Trophoblast cell (in vitro differentiated cells and primary cell): ENCODE results near the gene FLYWCH1.
"Not testable (repeated sequence)": the region's sequence is repeated elsewhere in the genome, so short reads cannot be mapped to it uniquely, and the experiment has no call there.

Source experiments
- DNase-seq, 2 donors: peaks; one replicate each; pipeline ENCODE4 v3.0.0-alpha.2; 2016
- H2AFZ ChIP-seq: 2 replicates; pipeline ENCODE4 v1.6.1; 2013; ENCODE audit warnings: low read length, moderate library complexity, mild to moderate bottlenecking; ENCODE audit not compliant: insufficient read depth, poor library complexity
- H2AK5ac ChIP-seq: 2 replicates; pipeline ENCODE4 v1.6.1; 2013; ENCODE audit warnings: mild to moderate bottlenecking, low read length
- H2BK120ac ChIP-seq: 2 replicates; pipeline ENCODE4 v1.6.1; 2013; ENCODE audit warnings: low read length, mild to moderate bottlenecking, moderate library complexity; ENCODE audit not compliant: insufficient read depth, poor library complexity
- H2BK12ac ChIP-seq: 2 replicates; pipeline ENCODE4 v1.6.1; 2013; ENCODE audit warnings: mild to moderate bottlenecking, low read length, moderate library complexity
- H2BK5ac ChIP-seq: 2 replicates; pipeline ENCODE4 v1.6.1; 2013; ENCODE audit warnings: low read length, low read depth, moderate library complexity, mild to moderate bottlenecking; ENCODE audit not compliant: poor library complexity
- H3K14ac ChIP-seq: 2 replicates; pipeline ENCODE4 v1.6.1; 2013; ENCODE audit warnings: mild to moderate bottlenecking, low read length
- H3K18ac ChIP-seq: 2 replicates; pipeline ENCODE4 v1.6.1; 2013; ENCODE audit warnings: mild to moderate bottlenecking, low read length
- H3K23ac ChIP-seq: 2 replicates; pipeline ENCODE4 v1.6.1; 2013; ENCODE audit warnings: low read length
- H3K27ac ChIP-seq: 2 replicates; pipeline ENCODE4 v1.5.1; 2013; ENCODE audit warnings: low read depth, mild to moderate bottlenecking, inconsistent platforms, low read length, moderate library complexity
- H3K27me3 ChIP-seq: 2 replicates; pipeline ENCODE4 v1.6.1; 2013; ENCODE audit warnings: inconsistent platforms, mild to moderate bottlenecking, low read length, moderate library complexity; ENCODE audit not compliant: insufficient read depth
- H3K36me3 ChIP-seq, 2 experiments: 1 replicate in 1 of 2; 2 replicates in 1 of 2; pipeline ENCODE4 v1.6.1; 2013; ENCODE audit warnings: low read length in 2 of 2, mild to moderate bottlenecking in 2 of 2, moderate library complexity in 1 of 2; ENCODE audit not compliant: insufficient read depth in 2 of 2, control insufficient read depth in 1 of 2
- H3K4ac ChIP-seq: 2 replicates; pipeline ENCODE4 v1.6.1; 2013; ENCODE audit warnings: low read depth, mild to moderate bottlenecking, low read length, moderate library complexity
- H3K4me1 ChIP-seq, 2 experiments: 1 replicate in 1 of 2; 2 replicates in 1 of 2; pipeline ENCODE4 v1.6.1; 2013; ENCODE audit warnings: low read length in 2 of 2, mild to moderate bottlenecking in 2 of 2, moderate library complexity in 1 of 2; ENCODE audit not compliant: insufficient read depth in 2 of 2, control insufficient read depth in 1 of 2
- H3K4me2 ChIP-seq: 2 replicates; pipeline ENCODE4 v1.6.1; 2013; ENCODE audit warnings: inconsistent platforms, mild to moderate bottlenecking, low read length, moderate library complexity
- H3K4me3 ChIP-seq: 2 replicates; pipeline ENCODE4 v1.5.1; 2013; ENCODE audit warnings: mild to moderate bottlenecking, low read depth, low read length, inconsistent platforms
- H3K79me1 ChIP-seq: one replicate; pipeline ENCODE4 v1.6.1; 2013; ENCODE audit warnings: low read length
- H3K79me2 ChIP-seq: 2 replicates; pipeline ENCODE4 v1.6.1; 2013; ENCODE audit warnings: low read length, mild to moderate bottlenecking; ENCODE audit not compliant: control insufficient read depth, insufficient read depth, poor library complexity
- H3K9ac ChIP-seq: 2 replicates; pipeline ENCODE4 v1.6.1; 2013; ENCODE audit warnings: mild to moderate bottlenecking, low read length
- H3K9me3 ChIP-seq: 2 replicates; pipeline ENCODE4 v1.6.1; 2013; ENCODE audit warnings: low read depth, mild to moderate bottlenecking, control low read depth, inconsistent platforms, low read length; ENCODE audit not compliant: insufficient read depth
- H4K12ac ChIP-seq: 2 replicates; pipeline ENCODE4 v1.6.1; 2013; ENCODE audit warnings: low read depth, mild to moderate bottlenecking, low read length, moderate library complexity
- H4K8ac ChIP-seq: 2 replicates; pipeline ENCODE4 v1.6.1; 2013; ENCODE audit warnings: low read depth, mild to moderate bottlenecking, low read length, moderate library complexity
- H4K91ac ChIP-seq: one replicate; pipeline ENCODE4 v1.6.1; 2013; ENCODE audit warnings: low read depth, mild to moderate bottlenecking, low read length, moderate library complexity
- WGBS: extraction: QIAGEN DNeasy Blood & Tissue Kit; methylation state at CpG from one replicate; pipeline ENCODE4 v1.1.7; 2013; ENCODE audit warnings: missing lambda C conversion rate; ENCODE audit not compliant: insufficient read length, insufficient coverage; ENCODE audit errors: extremely low coverage; 5-methylcytosine and 5-hydroxymethylcytosine counted together

The FLYWCH1 gene

DNA sequence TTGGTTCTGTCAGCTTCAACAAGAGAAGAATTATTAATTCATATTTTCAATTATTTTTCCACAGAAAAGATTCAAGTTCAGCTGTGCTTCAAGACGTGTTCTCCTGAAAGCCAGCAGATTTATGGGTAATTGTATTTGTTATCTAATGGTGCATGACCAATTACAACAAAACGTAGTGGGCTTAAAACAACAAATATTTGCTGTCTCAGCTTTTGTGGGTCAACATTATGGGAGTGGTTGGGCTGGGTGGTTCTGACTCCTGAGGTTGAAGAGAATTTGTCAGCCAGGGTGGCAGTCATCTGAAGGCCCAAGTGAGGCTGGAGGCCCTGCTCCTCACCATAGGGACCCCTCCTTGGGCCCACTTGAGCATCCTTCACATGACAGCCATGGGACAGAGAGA is 28.2 kb downstream of the FLYWCH1 start:
- Histone ChIP-seq H3K4ac (no peak overlapping the region), H3K18ac (no peak overlapping the region), H4K91ac (no peak overlapping the region), H2AFZ (no peak overlapping the region), H2AK5ac (no peak overlapping the region), H3K27me3 (no peaks in the 10 kb centered on the region), H3K4me1 (no peaks in the 10 kb centered on the region), H2BK5ac (no peak overlapping the region), H3K9ac (no peak overlapping the region), H4K8ac (no peak overlapping the region), H3K79me1 (no peaks in the 10 kb centered on the region), H3K23ac (no peak overlapping the region), H3K14ac (no peak overlapping the region), H3K79me2 (no peaks in the 10 kb centered on the region), H3K9me3 (no peaks in the 10 kb centered on the region), H2BK12ac (no peak overlapping the region), H3K36me3 (peaks cover 36 to 40% of the 10 kb centered on the region in 2 experiments), H3K27ac (no peak overlapping the region), H3K4me2 (no peak overlapping the region), H3K4me3 (no peak overlapping the region), H2BK120ac (no peak overlapping the region), H4K12ac (no peak overlapping the region)
- DNase-seq = no peak
- WGBS = no CpG with 5 or more reads among the region's 2 CpGs

- Histone ChIP-seq H3K27me3 (no peaks in the 10 kb centered on the region), H2BK12ac (no peak overlapping the region), H4K91ac (no peak overlapping the region), H2AK5ac (no peak overlapping the region), H3K9ac (no peak overlapping the region), H3K4ac (no peak overlapping the region), H3K18ac (no peak overlapping the region), H4K12ac (no peak overlapping the region), H2BK120ac (no peak overlapping the region), H3K27ac (no peak overlapping the region), H3K36me3 (peaks cover 25 to 31% of the 10 kb centered on the region in 2 experiments), H4K8ac (no peak overlapping the region), H3K79me1 (no peaks in the 10 kb centered on the region), H3K4me3 (no peak overlapping the region), H3K23ac (no peak overlapping the region), H3K4me2 (no peak overlapping the region), H2AFZ (no peak overlapping the region), H2BK5ac (no peak overlapping the region), H3K9me3 (no peaks in the 10 kb centered on the region), H3K79me2 (no peaks in the 10 kb centered on the region), H3K14ac (no peak overlapping the region), H3K4me1 (no peaks in the 10 kb centered on the region)
- DNase-seq = no peak
- no CpG with 5 or more reads among the region's 4 CpGs for WGBS
Measured at GRCh38 chr16:2942045-2942444, 30.3 kb downstream of the FLYWCH1 start.

GRCh38 chr16:2943716-2944115 is 32.0 kb downstream of the FLYWCH1 start:
- H3K27me3 ChIP-seq, H3K79me2 ChIP-seq, H2BK5ac ChIP-seq, H3K4me2 ChIP-seq, DNase-seq, H2BK12ac ChIP-seq, H3K23ac ChIP-seq, H3K9me3 ChIP-seq, H4K91ac ChIP-seq, H3K4me3 ChIP-seq, H3K4ac ChIP-seq, H4K12ac ChIP-seq, H2BK120ac ChIP-seq, H3K18ac ChIP-seq, H3K9ac ChIP-seq, H3K79me1 ChIP-seq, H4K8ac ChIP-seq, H2AK5ac ChIP-seq, H3K27ac ChIP-seq, H3K4me1 ChIP-seq, H2AFZ ChIP-seq, H3K14ac ChIP-seq: not testable (repeated sequence)
- H3K36me3 ChIP-seq = peaks cover 16 to 20% of the 10 kb centered on the region in 2 experiments
- no CpG with 5 or more reads among the region's 12 CpGs for WGBS

GRCh38 chr16:2946649-2947048 is 34.9 kb downstream of the FLYWCH1 start:
- Histone ChIP-seq H3K23ac (no peak overlapping the region), H2BK12ac (no peak overlapping the region), H2AFZ (no peak overlapping the region), H3K27me3 (no peaks in the 10 kb centered on the region), H3K79me1 (no peaks in the 10 kb centered on the region), H3K4me1 (no peaks in the 10 kb centered on the region), H2BK5ac (no peak overlapping the region), H3K14ac (no peak overlapping the region), H2BK120ac (no peak overlapping the region), H3K79me2 (no peaks in the 10 kb centered on the region), H3K36me3 (peaks cover 18 to 20% of the 10 kb centered on the region in 2 experiments), H3K9me3 (no peaks in the 10 kb centered on the region), H3K18ac (no peak overlapping the region), H4K12ac (no peak overlapping the region), H4K91ac (no peak overlapping the region), H3K4me3 (no peak overlapping the region), H4K8ac (no peak overlapping the region), H3K4me2 (no peak overlapping the region), H3K9ac (no peak overlapping the region), H3K4ac (no peak overlapping the region), H2AK5ac (no peak overlapping the region), H3K27ac (no peak overlapping the region)
- DNase-seq = no peak
- WGBS = no CpG with 5 or more reads among the region's 4 CpGs
